HG03575 (cell line): ENCODE data around the gene PBX3.

Source experiments
- ATAC-seq: cut with Tn5 transposase; IDR thresholded peaks from one replicate; pipeline ENCODE4 v1.9.1; 2021; ENCODE audit not compliant: unreplicated experiment, insufficient number of reproducible peaks, low FRiP score; ENCODE audit errors: extremely low read depth

The PBX3 gene

GRCh38 chr9:125982798-125983406, 235.7 kb downstream of the PBX3 start:
- ATAC-seq = no peak

DNA sequence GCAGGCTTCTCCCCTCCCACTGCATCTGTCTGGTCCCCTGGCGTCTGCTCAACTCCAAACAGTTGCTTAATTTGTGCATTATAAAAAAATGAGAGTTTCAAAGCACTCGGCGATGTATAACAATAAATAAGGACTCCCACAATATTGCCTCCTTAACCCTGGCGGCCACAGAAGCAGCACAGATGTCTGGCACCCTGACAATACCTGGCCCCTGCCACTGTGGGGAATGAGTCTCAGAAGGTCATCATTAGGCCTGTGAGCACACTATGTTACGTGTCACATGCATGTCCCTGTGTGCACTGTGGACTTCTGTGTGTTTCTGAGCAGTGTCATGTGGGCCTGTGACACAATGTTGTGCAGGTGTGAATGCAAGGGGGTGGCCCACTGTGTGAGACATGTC, 236.5 kb downstream of the PBX3 start:
- no peak for ATAC-seq

GRCh38 chr9:125984461-125984860, 237.3 kb downstream of the PBX3 start:
- ATAC-seq = no peak

- ATAC-seq = no peak
These were observed 238.2 kb downstream of the PBX3 start for GRCh38 chr9:125985142-125985997.

GRCh38 chr9:125985998-125986655, 239.0 kb downstream of the PBX3 start:
- ATAC-seq = no peak

- ATAC-seq = no peak
These were observed 239.8 kb downstream of the PBX3 start for GRCh38 chr9:125986966-125987365.

DNA sequence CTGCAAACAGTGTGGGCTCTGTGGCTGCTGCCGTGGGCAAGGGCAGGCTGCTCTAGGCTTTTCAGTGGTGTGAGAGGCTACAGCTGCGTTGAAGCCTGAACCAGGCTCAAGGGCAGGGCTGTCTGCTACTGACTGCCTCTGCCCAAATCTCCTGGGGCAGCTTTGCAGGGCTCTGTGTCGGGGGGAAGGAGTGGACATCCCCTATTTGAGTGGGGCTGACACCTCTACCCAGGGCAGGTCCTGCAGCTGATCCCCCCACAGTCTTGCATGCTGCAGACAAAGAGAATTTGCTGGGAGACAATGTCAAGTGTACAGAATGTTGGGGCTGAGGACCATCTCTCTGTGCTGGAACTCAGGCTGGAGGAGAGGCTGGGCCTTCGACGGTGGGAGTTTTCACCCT, 240.2 kb downstream of the PBX3 start:
- ATAC-seq = no peak

DNA sequence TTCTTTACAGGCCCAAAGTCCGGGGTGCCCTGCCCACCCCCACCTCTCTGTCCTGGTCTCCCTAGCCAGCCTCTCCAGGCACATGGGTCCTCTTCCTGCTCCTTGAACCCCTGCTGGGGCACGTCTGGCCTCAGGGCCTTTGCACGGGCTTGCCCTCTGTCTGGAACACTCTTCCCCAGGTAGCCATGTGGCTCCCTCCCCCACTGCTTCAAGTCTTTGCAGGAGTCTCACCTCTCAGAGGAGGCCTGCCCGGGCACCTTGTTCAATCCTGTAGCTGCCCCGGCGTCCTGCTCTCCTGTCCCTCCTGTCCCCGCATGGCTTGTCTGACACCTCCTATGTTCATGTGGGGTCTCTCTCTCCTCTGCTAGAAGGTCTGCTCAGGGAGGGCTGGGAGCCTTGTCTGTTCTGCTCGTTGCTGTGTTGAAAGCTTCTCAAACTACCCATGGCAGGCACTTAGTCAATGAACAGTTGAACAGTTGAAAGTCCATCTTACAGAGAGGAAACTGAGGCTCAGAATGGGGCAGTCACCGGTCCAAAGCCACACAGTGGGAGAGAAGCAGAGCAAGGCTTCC, 241.4 kb downstream of the PBX3 start:
- ATAC-seq = no peak

- ATAC-seq = no peak
These were observed 241.9 kb downstream of the PBX3 start for GRCh38 chr9:125989090-125989501.

DNA sequence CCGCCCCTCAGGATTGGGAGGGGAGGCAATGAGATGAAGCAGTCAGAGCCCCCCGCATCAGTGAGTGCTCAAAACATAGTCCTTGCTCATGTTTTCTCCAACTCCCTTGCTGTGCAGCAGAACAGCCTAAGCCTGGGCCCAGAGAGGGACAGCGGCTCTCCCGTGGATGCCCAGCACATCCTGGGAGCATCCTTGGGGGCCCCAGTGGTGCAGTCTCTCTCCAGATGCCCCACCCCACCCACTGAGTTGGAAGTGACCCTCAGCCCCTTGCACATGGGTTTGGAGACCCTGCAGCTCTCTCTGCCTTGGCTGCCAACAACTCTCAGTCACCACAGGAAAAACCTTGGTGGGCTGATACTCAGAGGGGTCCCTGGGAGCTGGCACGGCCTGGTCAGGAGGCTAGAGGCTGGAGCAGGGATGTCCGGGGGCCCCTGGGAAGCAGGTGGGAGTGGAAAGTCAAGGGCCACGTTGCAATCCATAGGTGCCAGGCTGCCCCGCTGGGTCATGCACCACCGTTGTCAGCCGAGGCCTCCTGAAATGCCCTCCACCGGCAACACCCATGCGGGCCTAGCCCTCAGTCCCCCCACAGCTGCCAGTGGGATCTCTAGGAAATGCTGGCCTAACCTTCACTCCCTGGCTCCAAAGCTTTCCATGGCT, 242.5 kb downstream of the PBX3 start:
- no peak for ATAC-seq

GRCh38 chr9:125990186-125990792, 243.1 kb downstream of the PBX3 start:
- ATAC-seq = no peak

DNA sequence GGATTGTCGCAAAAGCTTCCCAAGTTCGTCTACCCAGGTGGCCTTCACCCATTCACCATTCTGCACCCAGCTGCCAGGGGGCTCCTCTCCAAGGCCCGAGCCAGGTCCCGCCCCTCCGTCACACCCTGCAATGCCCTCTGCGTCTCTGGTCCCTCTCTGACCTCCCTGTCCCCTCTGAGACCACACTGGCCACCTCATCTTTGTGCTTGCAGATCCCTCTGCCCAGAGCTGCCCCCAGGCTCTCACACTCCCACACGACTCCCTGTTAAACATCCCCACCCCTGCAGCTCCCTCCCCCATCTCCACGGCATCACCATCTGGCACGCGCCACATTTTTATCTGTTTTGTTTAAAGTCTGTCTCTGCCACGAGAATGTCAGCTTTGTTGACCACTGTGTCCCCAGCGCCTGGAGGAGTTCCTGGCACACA, 243.6 kb downstream of the PBX3 start:
- ATAC-seq = no peak

- ATAC-seq = no peak
These were observed 244.8 kb downstream of the PBX3 start for GRCh38 chr9:125991886-125992529.

DNA sequence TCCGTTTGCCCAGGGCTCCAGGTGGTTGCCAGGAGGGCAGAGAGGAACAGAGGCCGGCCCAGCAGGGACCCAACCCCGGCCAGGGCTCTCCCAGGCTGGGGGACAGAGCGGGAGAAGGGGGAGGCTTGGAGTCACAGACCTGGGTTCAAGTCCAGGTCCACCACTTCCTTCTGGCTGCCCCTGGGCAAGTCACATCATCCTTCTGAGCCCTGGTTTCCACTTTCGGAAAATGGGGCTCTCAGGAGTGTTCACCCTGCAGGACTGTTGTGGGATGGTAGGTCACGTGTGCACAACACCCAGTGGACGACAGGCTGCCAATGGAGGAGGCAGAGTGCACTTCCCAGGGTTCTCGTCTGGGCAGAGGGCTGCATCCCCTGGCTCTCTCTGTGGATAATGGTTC, 245.4 kb downstream of the PBX3 start:
- ATAC-seq = no peak

GRCh38 chr9:125993466-125993865, 246.3 kb downstream of the PBX3 start:
- no peak for ATAC-seq

DNA sequence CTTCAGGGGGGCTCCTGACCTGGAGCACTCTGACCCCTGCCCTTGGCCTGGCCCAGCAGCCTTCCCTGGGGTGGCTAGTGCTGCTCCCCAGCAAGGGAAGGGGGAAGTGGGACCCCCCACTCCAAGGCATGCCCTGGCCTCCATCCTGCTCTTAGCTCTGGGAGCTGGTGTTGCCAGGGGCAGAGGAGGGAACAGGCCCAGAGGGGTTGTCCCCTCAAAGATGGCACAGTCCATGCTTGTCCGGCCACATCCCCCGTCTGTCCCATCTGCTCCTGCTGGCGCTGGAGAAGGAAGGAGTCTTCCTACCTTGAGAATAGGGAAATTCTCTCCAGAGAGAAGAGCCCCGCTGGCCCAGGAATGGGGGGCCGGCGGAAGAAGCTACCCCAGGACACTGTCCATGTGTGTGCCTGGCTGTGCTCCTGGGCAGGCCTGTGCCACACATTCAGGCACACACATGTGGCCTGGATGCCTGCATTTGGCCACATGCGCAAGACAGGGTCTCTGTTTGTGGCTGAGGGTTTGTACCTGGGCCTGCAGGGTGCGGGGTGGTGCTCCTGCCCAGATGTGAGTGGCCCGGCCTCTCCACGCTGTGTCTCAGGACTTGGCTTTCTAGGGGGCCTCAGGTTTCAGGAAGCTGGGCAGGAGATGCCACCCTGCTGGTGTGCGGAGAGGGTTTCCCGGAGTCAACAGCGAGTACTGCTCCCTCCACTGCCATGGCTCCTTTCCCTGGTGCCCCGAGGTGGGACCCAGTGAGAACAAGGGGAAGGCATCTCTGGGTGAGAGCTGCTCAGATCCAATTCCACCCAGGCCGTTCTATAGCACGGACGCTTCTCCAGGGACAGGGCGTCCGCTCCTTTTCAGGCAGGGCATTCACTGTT, 247.1 kb downstream of the PBX3 start:
- ATAC-seq = no peak

DNA sequence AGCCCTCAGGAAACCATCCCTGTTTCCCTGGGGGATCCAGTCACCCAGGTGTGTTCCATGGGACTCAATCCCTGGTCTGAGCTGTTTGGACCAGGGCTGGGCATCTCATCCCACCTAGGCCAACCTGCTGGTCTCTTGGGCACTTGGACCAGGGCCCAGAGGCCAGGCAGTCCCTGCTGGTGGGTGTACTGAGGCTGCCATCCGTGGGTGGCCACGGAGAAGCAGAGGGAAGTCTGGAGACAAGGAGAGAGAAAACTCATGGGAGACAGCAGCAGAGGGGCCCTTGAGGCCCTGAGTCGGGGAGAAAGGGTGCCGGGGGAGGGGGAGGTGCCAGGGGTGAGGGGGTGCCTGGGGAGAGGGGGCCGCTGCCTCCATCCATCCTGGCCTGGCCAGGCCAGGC, 247.8 kb downstream of the PBX3 start:
- no peak for ATAC-seq

- no peak for ATAC-seq
These were observed 248.5 kb downstream of the PBX3 start for GRCh38 chr9:125995706-125996105.
